ACHN (cell line): ENCODE measurements around the gene SGSH.

Source experiments
- DNase-seq: peaks from one replicate; pipeline ENCODE4 v3.0.0-alpha.2; 2015
- in situ Hi-C: cut with HindIII; loops from 2 replicates; pipeline ENCODE4 v1.10.0; 2017; ENCODE audit warnings: low sequenced_read_pairs, low pct_ligation_motif_present, low pct_unique_long_range_greater_than_20kb

Gene SGSH

DNA sequence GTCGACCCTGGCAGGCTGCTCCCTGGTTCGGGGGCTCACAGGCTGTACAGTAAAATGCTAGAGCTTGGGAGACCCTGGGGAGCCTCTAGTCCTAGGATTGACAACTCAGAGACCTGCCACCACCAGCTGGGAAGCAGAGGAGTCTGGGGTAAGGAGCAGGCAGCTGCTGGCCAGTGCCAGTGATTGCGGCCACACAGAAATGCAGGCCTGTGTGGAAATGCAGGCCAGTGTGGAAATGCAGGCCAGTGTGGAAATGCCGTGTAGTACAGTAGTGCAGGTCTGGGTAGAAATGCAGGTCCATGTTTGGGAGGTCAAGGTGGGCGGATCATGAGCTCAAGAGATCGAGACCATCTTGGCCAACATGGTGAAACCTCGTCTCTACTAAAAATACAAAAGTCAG is 23.5 kb downstream of the SGSH start:
- no peak for DNase-seq
- in situ Hi-C loops: no loop called here

DNA sequence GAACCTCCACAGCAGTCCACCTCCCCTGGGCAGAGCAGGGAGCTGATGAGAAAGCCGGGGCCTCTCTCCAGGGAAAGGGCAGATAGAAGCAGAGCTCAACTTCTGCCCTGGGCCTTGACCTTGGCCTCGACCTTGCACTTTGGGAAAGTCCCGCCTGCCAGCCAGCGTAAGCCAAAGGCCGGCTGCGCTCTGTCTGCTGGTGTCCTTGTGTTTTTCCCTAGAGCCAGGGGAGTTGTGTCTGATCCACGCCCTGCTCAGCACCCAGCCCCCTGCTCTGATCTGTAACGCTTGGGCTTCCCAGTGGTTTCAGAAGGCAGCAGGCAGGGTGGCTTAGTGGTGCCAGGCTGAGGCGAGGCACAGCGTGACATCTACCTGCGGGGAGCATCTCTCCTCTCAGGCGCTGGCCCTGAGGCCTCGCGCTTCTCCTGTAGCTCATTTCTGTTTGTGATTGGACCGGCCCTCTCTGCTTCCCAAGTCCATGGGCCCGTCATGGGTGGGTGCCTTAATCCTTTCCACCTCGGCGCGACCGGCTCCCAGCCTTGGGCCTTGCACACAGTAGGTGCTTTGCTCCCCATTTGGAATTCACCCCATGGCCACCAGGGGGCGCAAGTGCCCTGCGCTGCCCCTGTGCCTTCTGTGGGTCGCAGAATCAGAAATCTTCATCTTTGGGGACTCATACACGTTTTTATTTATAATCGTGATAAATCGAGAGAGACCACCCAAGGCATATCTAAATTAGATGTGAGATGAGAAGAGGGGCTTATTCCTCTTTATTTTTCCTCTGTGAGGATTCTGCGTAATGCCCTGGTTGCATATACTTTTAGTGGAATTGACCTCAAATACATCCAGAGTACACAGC is 24.2 kb downstream of the SGSH start:
- DNase-seq: no peak
- in situ Hi-C loops: no loop called here

- DNase-seq: no peak
- in situ Hi-C loops: no loop called here
These were observed 25.0 kb downstream of the SGSH start for GRCh38 chr17:80195141-80195540.

DNA sequence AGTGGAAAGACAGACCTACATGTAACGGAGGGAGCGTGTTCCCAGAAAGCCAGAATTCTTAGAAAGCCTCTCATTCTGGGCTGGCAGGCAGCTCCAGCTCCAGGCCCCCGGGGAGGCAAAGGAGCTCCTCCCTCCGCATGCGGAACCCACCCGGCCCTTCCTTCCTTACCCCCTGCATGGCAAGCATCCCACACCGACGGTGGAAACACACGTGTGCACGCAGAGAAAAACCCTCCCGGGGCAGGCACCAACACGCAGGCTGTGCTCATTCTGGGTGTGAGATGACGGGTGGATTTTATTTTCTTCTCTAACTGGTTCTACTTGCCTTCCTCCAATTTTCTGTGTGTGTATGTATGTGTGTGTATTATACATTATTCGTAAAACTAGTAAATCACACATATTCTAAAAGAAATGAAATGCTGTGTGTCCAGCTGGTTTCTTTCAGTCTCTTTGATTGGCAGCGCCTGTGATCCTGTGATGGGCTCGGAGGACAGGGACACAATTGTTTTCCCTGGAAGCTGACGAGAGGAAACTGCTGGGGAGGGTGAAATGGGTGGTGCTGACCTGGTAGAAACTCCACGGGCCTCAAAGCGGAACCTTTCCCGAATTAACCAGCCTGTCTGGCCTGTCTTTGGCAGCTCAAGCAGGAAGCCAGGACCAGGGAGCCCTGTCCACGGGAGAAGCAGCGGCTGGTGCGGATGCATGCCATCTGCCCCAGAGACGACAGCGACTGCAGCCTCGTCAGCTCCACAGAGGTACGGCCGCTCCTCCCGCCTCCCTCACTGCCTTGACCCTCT is 28.1 kb downstream of the SGSH start:
- in situ Hi-C loops: no loop called here
- DNase-seq: no peak

- in situ Hi-C loops: no loop called here
These were observed 28.9 kb downstream of the SGSH start for GRCh38 chr17:80191192-80191591.

DNA sequence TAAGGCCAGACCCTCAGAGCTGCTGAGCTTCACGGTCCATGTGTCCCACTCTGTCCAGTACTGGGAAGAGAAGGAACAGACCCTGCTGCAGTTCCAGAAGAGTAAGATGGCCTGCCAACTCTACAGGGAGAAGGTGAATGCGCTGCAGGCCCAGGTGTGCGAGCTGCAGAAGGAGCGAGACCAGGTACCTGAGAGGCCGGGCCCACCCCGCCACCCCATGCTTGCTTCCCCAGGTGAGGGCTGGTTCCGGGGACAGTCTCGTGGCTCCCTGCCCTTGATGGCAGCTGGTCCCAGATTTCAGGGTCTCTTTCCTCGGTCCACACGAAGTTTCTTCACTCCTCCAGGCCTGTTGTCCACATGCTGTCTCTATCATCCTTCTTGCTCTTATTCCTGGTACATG is 29.4 kb downstream of the SGSH start:
- DNase-seq: no peak
- in situ Hi-C loops: no loop called here

More at GRCh38 chr17:80191192-80191591, 28.9 kb downstream of the SGSH start:
- no peak for DNase-seq

- no peak for DNase-seq
- in situ Hi-C loops: no loop called here
These were observed 30.5 kb downstream of the SGSH start for GRCh38 chr17:80189611-80190010.

DNA sequence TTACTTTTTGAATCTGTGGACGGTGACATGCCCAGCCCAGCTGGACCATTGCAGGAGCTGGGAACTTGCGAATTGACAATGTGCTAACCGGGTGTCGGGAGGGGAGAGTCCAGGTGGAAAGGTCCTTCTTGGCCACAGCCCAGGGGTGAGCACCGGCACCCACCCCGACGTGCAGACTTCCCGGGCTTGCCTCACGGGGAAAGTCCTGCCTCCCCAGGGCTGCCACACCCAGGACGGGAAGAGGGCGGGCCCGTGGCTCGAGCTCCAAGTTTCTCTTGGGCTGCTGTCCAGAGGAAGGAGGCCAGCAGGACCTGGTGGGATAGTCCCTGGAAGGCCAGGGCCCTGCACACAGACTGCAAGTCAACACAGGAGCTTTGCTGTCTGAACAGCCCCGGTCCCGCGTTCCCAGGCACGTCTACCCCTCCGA is 32.6 kb downstream of the SGSH start:
- no peak for DNase-seq

DNA sequence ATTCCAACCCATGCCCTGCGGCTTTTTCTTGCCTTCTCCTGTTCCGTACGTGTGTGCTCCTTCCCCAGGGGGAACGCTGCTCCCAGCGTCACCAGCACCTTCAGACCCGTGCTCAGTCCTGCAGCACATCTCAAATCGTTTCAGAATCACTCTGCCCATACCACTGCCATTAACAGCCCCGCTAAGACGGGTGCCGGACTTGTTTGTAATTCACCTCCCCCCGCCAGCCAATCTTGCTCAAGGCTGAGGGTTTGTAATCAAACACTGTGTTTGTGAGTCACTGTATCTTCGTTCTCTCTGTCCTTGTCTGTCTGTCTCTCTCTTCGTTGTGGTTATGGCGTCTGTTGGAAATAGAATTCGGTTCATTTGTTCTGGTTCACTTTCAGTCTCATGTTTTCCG is 33.0 kb downstream of the SGSH start:
- no peak for DNase-seq
- in situ Hi-C loops: no loop called here

More for the DNA sequence above, 32.6 kb downstream of the SGSH start:
- in situ Hi-C loops: no loop called here

DNA sequence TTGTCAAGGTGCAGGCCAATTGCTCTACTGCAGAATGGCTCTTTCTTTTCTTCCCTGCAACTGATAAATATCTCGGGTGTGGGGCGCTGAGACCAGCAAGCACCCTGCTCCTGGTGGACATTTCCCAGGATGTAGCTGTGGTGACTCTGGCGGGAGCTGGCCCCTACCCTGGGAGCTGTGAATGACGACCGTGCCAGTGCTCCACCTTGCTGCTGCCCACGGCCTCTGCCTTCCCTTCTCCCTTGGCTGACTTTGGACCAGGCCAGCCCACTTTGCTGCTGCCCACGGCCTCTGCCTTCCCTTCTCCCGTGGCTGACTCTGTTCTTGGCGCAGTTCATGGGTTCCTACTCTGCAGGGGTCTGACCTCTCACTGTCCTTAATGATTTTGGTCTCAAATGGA is 34.2 kb downstream of the SGSH start:
- in situ Hi-C loops: no loop called here
- DNase-seq: no peak

DNA sequence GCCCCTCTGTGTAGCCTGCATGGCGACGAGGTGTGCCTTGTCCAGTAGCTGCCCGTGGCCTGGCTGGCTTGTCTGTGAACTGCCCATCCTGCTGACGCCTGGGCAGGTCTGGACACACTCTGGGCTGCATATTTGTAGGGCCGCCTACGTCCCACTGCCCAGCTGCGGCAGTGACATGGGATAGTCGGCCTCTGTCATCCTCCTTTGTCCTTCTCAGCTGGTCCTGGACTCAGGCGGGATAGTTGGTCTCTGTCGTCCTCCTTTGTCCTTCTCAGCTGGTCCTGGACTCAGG is 35.8 kb downstream of the SGSH start:
- in situ Hi-C loops: no loop called here
- no peak for DNase-seq

DNA sequence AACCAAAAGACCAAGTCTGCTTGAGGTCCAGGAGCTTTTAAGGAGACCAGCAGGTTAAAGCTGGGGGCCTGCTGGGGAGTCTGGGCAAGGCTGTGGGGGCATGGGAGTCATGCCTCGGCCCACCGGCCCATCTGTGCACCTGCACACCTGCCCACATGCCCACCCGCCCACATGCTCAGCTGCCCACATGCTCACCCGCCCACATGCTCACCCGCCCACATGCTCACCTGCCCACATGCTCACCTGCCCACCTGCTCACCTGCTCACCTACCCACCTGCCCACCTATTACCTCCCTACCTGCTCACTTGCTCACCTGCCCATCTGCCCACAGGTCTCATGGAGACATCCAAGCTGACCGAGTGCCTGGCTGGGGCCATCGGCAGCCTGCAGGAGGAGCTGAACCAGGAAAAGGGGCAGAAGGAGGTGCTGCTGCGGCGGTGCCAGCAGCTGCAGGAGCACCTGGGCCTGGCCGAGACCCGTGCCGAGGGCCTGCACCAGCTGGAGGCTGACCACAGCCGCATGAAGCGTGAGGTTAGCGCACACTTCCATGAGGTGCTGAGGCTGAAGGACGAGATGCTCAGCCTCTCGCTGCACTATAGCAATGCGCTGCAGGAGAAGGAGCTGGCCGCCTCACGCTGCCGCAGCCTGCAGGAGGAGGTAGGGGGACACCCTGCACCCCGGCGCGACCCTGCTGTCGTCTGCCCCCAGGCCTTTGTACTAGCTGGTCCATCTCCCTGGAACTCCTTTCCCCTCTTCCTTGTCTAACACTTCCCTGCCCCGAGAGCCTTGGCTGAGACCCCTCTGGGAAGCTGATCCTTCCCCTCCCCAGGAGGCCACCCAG is 36.3 kb downstream of the SGSH start:
- no peak for DNase-seq
- in situ Hi-C loops: no loop called here

DNA sequence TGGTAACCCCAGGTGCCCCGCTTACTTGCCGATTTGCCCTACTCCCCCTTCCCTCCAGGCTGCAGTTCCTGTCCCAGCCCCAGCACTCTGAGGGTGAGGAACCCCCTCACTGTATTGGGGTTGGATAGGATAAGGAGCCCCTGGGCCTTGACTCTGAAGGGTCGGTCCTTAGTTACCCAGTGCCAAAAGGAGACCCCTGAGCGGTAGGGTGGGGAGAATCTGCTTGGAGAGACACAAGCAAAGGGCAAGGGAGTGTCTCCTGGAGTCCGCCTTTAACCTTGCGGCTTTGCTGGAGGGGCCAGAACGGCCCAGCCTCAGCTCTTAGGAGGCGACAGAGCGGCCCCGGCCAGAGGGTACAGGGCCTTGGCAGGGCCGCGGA is 37.3 kb downstream of the SGSH start:
- in situ Hi-C loops: no loop called here
- no peak for DNase-seq

DNA sequence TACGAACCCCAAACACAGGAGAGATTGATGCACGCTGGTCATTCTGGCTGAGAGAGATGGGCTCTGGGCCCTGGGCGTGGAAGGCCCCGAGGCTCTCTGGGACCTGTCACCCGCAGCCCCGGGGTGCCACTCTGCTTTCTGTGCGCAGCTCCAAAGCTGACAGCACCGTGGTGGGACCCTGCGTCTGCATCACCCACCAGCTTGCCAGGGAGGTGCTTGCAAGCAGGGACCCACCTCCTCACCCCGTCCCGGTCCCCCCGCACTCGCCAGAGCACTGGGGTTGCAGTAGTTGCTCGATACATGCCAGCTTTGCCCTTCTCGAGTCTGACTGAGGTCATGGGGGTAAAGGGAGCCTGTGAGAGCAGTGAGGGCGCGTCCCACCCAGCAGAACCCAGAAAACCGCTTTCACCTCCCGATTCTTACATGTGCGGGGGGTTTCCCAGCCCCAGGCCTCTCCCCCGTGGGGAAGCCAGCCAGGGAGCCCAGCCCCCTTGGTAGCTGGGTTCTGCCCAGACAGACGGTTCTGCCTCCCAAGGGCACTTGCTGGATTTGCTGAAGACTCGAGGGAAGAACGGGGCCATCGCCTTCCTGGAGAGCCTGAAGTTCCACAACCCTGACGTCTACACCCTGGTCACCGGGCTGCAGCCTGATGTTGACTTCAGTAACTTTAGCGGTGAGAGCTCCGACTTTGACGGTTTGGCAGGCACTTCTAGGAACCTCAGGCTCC is 37.9 kb downstream of the SGSH start:
- in situ Hi-C loops: no loop called here
- DNase-seq: no peak

- in situ Hi-C loops: no loop called here
- DNase-seq: no peak
These were observed 38.7 kb downstream of the SGSH start for GRCh38 chr17:80181431-80181830.

GRCh38 chr17:80180192-80180591 is 39.9 kb downstream of the SGSH start:
- in situ Hi-C loops: no loop called here
- DNase-seq: no peak

GRCh38 chr17:80177986-80178595 is 42.0 kb downstream of the SGSH start:
- in situ Hi-C loops: no loop called here
- no peak for DNase-seq

- in situ Hi-C loops: no loop called here
- DNase-seq: no peak
These were observed 43.4 kb downstream of the SGSH start for GRCh38 chr17:80176757-80177156.
